HG02943 (cell line): ENCODE results near the gene TNIK.
"Not testable (repeated sequence)": the region's sequence is repeated elsewhere in the genome, so short reads cannot be mapped to it uniquely, and the experiment has no call there.

Source experiments
- ATAC-seq: cut with Tn5 transposase; IDR thresholded peaks from one replicate; pipeline ENCODE4 v1.9.1; 2021; ENCODE audit warnings: mild to moderate bottlenecking, low read depth, moderate library complexity; ENCODE audit not compliant: unreplicated experiment

Gene TNIK

GRCh38 chr3:171295484-171296373 lies 164.5 kb downstream of the TNIK start:
- ATAC-seq, result no peak

GRCh38 chr3:171293142-171293782 lies 166.9 kb downstream of the TNIK start:
- no peak for ATAC-seq

DNA sequence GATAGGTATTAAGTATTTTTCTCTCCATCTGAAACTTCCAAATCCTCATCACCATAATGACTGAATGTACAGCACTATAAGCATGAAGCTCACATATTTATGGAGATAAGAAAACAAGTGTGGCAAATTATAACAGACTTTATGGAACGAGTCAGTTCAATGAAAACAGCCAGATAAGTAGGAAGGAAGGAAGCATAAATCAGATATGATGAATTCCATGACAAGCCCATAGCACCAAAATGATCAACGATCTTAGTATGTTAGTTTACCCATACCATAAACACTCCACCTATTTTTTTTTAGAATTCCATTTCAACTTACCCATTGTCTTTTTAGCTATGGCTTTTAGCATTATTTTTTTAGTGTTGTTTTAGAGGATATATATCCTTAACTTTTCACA lies 169.5 kb downstream of the TNIK start:
- ATAC-seq, result no peak

- no peak for ATAC-seq
Measured at GRCh38 chr3:171289291-171289690, 170.9 kb downstream of the TNIK start.

GRCh38 chr3:171287761-171288160 lies 172.4 kb downstream of the TNIK start:
- not testable (repeated sequence) for ATAC-seq

DNA sequence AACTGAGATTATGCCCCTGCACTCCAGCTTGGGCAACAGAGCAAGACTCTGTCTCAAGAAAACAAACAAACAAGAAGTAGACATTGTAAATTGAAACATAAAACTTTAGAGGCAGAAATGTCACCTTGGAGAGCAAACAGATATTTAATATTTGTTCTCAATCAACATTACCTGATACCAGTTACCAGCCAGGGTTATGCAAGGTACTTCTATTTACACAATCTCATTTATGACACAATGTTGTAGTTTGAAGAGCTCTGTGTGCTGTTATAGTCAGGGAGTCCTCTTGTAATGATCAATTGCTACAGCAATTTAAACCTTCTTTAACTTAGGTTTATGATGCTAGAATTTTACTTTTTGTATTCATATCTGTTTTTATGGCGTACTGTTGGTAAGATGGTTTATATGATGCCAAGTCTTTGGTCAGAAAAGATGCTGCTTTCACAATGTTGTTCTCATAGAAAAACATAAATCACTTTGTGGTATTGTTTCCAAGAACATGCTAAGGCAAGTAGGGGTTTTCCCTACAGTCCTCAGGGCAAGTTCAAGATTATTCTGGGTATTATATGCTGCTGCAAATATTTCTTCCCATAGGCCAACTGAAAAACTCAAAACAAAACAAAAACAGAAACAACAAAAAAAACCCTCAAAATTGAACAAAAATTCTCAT lies 173.5 kb downstream of the TNIK start:
- ATAC-seq, result no peak

DNA sequence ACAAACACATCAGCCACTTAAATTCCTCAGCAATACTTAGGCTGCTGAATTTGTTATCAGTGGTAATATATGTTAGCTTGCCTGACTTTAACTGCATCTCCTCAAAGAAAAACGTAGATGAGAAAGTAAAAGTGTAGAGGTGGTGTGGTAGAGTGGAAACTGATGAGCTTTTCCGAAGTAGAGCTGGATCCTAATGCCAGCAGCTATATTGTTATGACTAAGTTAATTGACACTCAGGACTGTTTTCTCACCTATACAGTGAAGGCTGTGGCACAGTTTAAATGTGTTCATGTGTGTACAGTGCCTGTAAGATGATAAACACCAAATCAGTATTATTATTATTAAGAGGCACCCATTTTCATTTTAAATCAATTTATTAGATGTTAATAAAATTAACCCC lies 174.9 kb downstream of the TNIK start:
- no peak for ATAC-seq

GRCh38 chr3:171284308-171285075 lies 175.7 kb downstream of the TNIK start:
- no peak for ATAC-seq

GRCh38 chr3:171283848-171284222 lies 176.4 kb downstream of the TNIK start:
- no peak for ATAC-seq

DNA sequence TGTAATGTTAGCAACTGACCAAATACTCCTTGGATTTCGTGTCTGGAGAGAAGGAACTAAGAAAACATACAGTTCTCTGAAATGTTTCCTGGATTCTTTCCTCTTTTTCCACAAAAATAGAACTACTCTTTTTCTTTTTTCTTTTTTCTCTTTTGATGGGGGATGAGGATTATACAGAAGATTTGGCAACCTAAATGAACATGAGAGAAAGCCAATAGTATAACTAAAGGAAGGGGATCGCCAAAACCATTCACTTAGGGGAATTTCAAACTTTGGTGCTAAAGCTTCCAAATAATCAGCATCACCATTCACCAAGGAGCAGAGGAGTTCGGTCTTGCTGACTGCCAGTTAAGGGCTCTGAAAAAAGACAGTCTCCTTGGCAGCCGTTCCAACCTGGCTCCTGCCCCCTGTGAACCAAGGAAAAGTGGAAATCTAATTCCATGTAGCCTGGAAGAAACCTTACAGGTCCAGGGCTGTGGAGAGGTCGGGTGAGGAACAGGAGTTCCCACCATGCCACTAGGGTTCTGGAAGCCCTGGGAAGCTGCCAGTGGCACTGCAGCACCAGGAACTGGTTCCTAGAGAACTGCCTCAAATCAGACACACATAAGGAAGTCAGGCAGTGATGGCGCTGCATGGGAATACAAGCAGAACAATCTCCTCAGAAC lies 176.9 kb downstream of the TNIK start:
- ATAC-seq, result no peak

DNA sequence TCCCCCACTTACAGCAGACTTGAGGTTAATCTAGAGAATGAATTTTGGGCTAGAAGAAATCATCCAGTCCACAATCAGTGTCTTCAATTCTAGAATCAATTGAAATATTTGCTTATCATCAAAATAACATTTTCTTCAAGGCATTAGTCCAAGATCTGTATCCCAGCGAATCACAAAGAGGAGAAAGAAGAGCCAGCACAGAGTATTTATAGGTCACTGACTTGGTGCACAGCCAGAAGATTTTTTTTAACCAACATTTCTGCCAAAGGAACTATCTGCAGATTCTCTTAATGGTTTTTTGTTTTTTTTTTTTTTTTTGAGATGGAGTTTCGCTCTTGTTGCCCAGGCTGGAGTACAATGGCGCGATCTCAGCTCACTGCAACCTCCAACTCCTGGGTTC lies 178.2 kb downstream of the TNIK start:
- no peak for ATAC-seq

DNA sequence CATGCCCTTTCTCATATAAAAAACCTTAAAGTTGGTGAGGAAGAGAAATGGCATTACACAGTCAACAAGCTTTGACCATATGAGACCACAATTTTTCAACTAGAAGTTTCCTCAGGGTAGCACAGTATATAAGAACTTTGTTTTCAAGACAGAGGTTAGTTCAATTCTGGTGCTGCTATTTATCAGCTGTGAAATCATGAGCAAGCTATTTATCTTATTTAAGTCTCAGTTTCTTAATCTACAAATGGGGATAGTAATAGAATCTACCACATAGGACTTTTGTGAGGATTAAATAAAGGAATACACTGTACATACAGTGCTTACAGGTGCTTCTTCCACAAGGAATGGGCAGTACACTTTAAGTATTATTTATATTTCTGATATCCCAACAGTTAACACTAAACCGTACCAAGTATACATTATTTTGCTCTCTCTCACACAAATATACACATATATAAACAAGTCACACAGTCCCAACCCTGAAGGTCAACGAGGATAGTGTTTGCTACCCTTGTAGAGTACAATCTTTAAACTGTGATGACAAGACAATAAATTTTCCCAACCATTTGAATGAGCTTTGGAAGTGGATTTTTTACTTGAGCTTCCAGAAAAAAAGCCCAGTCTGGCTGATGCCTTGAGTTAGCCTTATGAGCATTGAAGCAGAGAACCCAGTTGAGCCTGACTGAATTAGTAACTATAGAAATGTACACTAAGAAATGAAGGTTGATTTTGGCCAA lies 178.8 kb downstream of the TNIK start:
- ATAC-seq, result no peak

- no peak for ATAC-seq
Measured at GRCh38 chr3:171279972-171280371, 180.2 kb downstream of the TNIK start.

DNA sequence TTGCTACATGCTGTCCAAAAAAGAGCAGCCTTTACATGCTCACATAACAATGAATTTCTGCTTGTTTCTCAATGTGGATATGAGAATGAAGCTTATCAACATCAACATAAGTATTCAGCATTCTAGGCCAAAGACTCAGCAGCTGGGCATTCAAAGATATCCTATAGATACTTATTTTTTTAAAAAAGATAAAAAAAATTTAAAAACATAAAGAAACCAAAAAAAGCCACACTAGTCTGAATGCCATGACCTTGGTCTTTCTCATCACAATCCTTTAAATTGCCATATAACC lies 182.0 kb downstream of the TNIK start:
- ATAC-seq, result no peak

DNA sequence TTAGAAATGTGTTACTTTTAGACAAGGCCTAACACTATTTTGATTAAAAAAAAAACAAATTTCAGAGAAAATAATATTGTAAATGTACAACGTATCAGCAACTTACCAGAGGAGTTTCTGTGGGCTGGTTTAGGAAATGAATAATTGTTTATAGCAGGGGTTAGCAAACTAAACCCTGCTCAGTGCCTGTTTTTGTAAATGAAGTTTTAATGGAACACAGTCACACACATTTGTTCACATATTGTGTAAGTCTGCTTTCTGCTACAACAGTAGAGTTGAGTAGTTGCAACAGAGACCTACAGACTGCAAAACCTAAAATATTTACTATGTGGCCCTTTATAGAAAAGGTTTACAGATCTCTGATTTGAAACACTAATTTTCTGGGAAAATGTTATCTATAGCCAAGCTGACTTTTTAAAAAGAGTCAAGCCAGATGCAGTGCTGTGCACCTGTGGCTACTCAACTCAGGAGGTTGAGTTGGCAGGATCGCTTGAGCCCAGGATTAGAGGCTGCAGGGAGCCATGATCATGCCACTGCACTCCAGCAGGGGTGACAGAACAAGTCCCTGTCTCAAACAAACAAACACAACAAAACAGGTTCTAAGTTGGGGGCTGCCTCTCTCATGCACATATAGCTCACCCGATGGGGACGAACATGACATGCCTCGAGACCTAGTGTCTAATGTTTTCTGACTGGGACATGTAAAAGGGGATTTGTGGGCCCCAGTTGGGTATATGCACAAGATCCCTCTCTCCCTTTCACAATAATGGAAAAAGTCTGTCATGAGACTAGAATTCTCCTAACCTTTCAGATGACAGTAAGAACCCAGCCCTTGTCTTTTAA lies 182.5 kb downstream of the TNIK start:
- ATAC-seq, result no peak

GRCh38 chr3:171276923-171277322 lies 183.3 kb downstream of the TNIK start:
- no peak for ATAC-seq

GRCh38 chr3:171274222-171274621 lies 186.0 kb downstream of the TNIK start:
- no peak for ATAC-seq

DNA sequence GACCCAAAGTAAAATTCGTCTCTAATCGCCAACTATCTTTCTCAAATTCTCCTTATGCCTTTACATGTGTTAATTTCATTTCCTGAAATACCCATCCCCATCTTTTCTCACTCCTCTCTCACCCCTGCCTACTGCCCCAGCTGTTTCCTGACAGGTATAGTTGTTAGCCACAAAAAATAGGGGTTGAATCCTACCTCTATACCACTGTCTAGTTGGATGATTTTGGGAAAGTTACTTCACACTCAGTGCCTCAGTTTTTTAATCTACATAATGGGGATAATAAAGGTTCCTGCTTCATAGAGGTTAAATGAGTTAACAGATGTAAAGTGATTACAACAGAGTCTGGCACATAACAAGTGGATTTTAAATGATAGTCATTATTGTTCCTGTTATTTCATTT lies 189.7 kb downstream of the TNIK start:
- ATAC-seq, result no peak

DNA sequence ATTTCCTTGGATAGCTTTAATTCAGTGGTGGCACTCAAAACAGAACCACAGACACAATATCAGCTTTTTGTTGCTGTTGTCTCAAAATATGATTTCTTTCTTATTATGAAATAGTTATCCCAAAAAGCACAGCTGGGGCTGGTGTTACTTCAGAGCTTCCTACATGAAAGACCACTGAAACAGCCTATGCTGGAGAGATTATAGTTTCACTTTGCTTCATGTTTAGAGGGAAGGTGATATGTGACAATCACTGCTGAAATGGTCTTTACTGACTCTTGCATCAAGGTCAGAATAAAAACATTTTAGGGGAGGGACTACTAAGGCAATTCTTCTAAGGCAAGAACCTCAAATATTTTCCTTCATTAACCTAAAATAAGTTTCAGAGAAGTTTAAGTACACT lies 190.7 kb downstream of the TNIK start:
- no peak for ATAC-seq
